Subcutaneous abdominal adipose tissue (tissue), 5 donors: Measurements from ENCODE around the gene DNAH1.

Experiments
- H3K27ac ChIP-seq: one replicate; pipeline ENCODE4 v1.7.0; 2013; ENCODE audit warnings: low read depth, mild to moderate bottlenecking, inconsistent platforms, low read length, moderate library complexity
- H3K27me3 ChIP-seq, 5 donors: one replicate each; pipeline ENCODE4 v1.7.0; 2013; ENCODE audit warnings: low read length in 5 of 5, inconsistent platforms in 1 of 5; ENCODE audit not compliant: control insufficient read depth in 5 of 5, insufficient read depth in 4 of 5
- H3K36me3 ChIP-seq, 5 donors: one replicate each; pipeline ENCODE4 v1.7.0; 2013; ENCODE audit warnings: low read length in 5 of 5; ENCODE audit not compliant: control insufficient read depth in 5 of 5, insufficient read depth in 5 of 5
- H3K4me1 ChIP-seq, 5 donors: one replicate each; pipeline ENCODE4 v1.7.0; 2013; ENCODE audit warnings: low read length in 5 of 5, mild to moderate bottlenecking in 3 of 5, moderate library complexity in 1 of 5; ENCODE audit not compliant: control insufficient read depth in 5 of 5, insufficient read depth in 5 of 5
- H3K4me3 ChIP-seq, 5 donors: one replicate each; pipeline ENCODE4 v1.7.0; 2013; ENCODE audit warnings: low read length in 5 of 5, low read depth in 1 of 5
- H3K9ac ChIP-seq, 5 donors: one replicate each; pipeline ENCODE4 v1.7.0; 2013; ENCODE audit warnings: low read length in 5 of 5, mild to moderate bottlenecking in 4 of 5, moderate library complexity in 3 of 5
- H3K9me3 ChIP-seq, 5 donors: one replicate each; pipeline ENCODE4 v1.7.0; 2013; ENCODE audit warnings: low read length in 5 of 5; ENCODE audit not compliant: control insufficient read depth in 5 of 5
- donor health status: healthy.
- donor health status: healthy.
- donor health status: healthy.
- donor health status: healthy.
- donor health status: healthy.

Gene DNAH1

DNA sequence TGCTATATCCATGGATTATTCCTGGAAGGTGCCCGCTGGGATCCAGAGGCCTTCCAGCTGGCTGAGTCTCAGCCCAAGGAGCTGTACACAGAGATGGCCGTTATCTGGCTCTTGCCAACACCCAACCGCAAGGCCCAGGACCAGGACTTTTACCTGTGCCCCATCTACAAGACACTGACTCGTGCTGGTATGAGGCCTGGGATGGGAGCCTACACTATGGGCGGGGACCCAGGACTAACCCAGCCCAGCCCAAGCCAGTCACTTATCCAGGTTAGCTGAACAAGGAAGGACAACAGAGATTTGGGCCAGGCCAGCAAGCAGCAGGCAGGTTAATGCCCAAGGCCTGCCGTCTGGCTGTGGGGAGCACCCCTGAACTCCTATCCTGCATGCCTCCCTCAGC, 83.5 kb downstream of the DNAH1 start:
- H3K9ac ChIP-seq: no peak overlapping the region
- no peak overlapping the region for H3K4me3 ChIP-seq
- H3K27ac ChIP-seq: no peak overlapping the region
- H3K4me1 ChIP-seq: peaks cover 0 to 10% (median 2%) of the 10 kb centered on the region in 5 donors
- H3K27me3 ChIP-seq: no peaks in the 10 kb centered on the region
- H3K9me3 ChIP-seq: no peaks in the 10 kb centered on the region
- peaks cover 0 to 94% (median 78%) of the 10 kb centered on the region in 5 donors for H3K36me3 ChIP-seq

DNA sequence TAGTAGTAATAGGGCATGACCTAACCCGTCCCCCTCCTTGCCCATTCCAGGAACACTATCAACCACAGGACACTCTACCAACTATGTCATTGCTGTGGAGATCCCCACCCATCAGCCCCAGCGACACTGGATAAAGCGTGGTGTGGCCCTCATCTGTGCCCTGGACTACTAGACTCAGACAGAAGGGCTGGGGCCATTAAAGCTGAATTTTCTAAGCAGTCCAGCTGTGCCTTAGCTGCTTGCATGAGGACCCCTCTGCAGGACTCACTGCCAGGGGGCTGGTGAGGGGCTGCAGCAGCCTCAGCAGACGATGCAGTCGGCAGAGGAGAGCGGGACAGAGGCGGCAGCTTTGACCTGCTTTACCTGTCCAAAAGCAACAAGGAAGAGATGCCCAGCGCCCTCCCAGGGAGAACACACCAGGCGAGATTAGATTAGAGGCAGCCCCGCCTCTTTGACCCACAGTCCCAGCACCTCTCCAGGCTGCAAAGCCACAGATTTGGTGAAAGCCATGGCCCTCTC, 84.2 kb downstream of the DNAH1 start:
- Histone ChIP-seq H3K4me3 (no peak overlapping the region), H3K9ac (no peak overlapping the region), H3K9me3 (no peaks in the 10 kb centered on the region), H3K4me1 (peaks cover 0 to 10% (median 2%) of the 10 kb centered on the region in 5 donors), H3K36me3 (peaks cover 0 to 94% (median 82%) of the 10 kb centered on the region in 5 donors), H3K27ac (no peak overlapping the region), H3K27me3 (no peaks in the 10 kb centered on the region)

GRCh38 chr3:52401021-52401420, 84.9 kb downstream of the DNAH1 start:
- Histone ChIP-seq H3K9me3 (no peaks in the 10 kb centered on the region), H3K36me3 (peaks cover 2 to 97% (median 85%) of the 10 kb centered on the region in 5 donors), H3K27ac (no peak overlapping the region), H3K9ac (peak overlapping the region in 1 of 5 donors; percentile 23), H3K4me3 (no peak overlapping the region), H3K4me1 (peaks cover 0 to 10% (median 2%) of the 10 kb centered on the region in 5 donors), H3K27me3 (no peaks in the 10 kb centered on the region)

- H3K9ac ChIP-seq: no peak overlapping the region
- no peaks in the 10 kb centered on the region for H3K27me3 ChIP-seq
- H3K4me1 ChIP-seq: peaks cover 0 to 10% (median 2%) of the 10 kb centered on the region in 5 donors
- no peaks in the 10 kb centered on the region for H3K9me3 ChIP-seq
- peaks cover 2 to 97% (median 86%) of the 10 kb centered on the region in 5 donors for H3K36me3 ChIP-seq
- H3K4me3 ChIP-seq: no peak overlapping the region
- no peak overlapping the region for H3K27ac ChIP-seq
Measured at GRCh38 chr3:52401551-52401950, 85.4 kb downstream of the DNAH1 start.

DNA sequence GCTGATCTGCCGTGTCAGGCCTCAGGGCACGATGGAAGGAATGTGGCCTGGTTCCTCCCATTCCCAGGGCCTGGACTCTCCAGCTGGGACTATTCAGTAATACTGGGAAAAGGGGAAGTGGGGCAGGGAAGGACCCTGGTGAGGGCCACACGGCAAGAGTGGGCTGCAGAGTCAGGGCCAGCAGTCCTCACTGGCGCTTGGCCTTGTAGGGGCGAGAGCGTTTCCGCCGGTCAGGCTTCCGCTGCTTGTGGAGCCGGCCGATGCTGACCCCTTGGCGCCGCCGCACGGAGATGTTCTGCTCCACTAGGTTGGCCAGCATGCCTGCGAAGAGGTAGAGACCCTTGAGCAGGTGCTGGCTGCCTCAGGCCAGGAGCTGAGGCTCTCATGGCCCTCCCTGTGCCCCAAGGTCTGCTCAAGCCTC, 86.0 kb downstream of the DNAH1 start:
- no peak overlapping the region for H3K4me3 ChIP-seq
- no peak overlapping the region for H3K9ac ChIP-seq
- peaks cover 2 to 97% (median 89%) of the 10 kb centered on the region in 5 donors for H3K36me3 ChIP-seq
- H3K27ac ChIP-seq: no peak overlapping the region
- no peaks in the 10 kb centered on the region for H3K27me3 ChIP-seq
- no peaks in the 10 kb centered on the region for H3K9me3 ChIP-seq
- H3K4me1 ChIP-seq: peaks cover 0 to 10% (median 2%) of the 10 kb centered on the region in 5 donors

DNA sequence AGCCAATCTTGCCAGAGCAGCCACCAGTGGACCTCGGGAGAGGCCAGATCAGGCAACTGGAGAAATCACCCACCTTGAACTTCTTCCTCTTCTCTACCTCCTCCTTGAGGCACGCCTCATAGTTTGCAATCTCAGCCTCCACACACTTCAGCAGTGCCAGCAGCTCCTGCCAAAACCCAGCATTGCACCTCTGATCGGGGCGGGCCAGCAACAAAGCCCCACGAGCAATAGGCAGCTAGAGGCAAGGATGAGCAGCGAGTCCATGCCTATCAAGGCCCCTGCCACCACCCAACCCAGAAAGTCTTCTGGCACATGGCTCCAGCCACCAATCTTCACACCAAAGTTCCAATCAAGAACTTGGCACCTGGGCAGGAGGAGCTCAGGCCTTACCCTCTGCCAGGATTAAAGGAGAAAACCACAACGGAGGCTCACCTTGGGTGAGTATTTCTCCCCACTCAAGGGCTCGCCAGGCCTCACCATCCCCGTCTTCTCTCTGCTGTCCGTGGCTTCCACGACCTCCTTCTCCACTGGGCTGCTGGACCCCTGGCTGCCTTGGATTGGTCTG, 86.7 kb downstream of the DNAH1 start:
- peaks cover 0 to 14% (median 6%) of the 10 kb centered on the region in 5 donors for H3K4me1 ChIP-seq
- H3K27ac ChIP-seq: no peak overlapping the region
- H3K27me3 ChIP-seq: no peaks in the 10 kb centered on the region
- H3K4me3 ChIP-seq: no peak overlapping the region
- peaks cover 2 to 97% (median 93%) of the 10 kb centered on the region in 5 donors for H3K36me3 ChIP-seq
- H3K9me3 ChIP-seq: no peaks in the 10 kb centered on the region
- no peak overlapping the region for H3K9ac ChIP-seq

GRCh38 chr3:52403271-52403841, 87.2 kb downstream of the DNAH1 start:
- Histone ChIP-seq H3K36me3 (peaks cover 2 to 99% (median 94%) of the 10 kb centered on the region in 5 donors), H3K9me3 (no peaks in the 10 kb centered on the region), H3K9ac (no peak overlapping the region), H3K27me3 (no peaks in the 10 kb centered on the region), H3K4me3 (no peak overlapping the region), H3K4me1 (peaks cover 0 to 20% (median 10%) of the 10 kb centered on the region in 5 donors), H3K27ac (no peak overlapping the region)

GRCh38 chr3:52403955-52404354, 87.8 kb downstream of the DNAH1 start:
- H3K4me1 ChIP-seq: peaks cover 6 to 26% (median 16%) of the 10 kb centered on the region in 5 donors
- no peak overlapping the region for H3K27ac ChIP-seq
- H3K4me3 ChIP-seq: no peak overlapping the region
- H3K27me3 ChIP-seq: no peaks in the 10 kb centered on the region
- peaks cover 2 to 98% (median 91%) of the 10 kb centered on the region in 5 donors for H3K36me3 ChIP-seq
- H3K9me3 ChIP-seq: no peaks in the 10 kb centered on the region
- H3K9ac ChIP-seq: no peak overlapping the region

GRCh38 chr3:52404391-52404790, 88.3 kb downstream of the DNAH1 start:
- peaks cover 2 to 94% (median 87%) of the 10 kb centered on the region in 5 donors for H3K36me3 ChIP-seq
- peak overlapping the region in 1 of 5 donors; percentile 31 for H3K9ac ChIP-seq
- H3K4me3 ChIP-seq: no peak overlapping the region
- peaks cover 7 to 30% (median 20%) of the 10 kb centered on the region in 5 donors for H3K4me1 ChIP-seq
- H3K27ac ChIP-seq: no peak overlapping the region
- no peaks in the 10 kb centered on the region for H3K27me3 ChIP-seq
- no peaks in the 10 kb centered on the region for H3K9me3 ChIP-seq

- H3K36me3 ChIP-seq: peaks cover 2 to 87% (median 82%) of the 10 kb centered on the region in 5 donors
- peaks cover 7 to 31% (median 22%) of the 10 kb centered on the region in 5 donors for H3K4me1 ChIP-seq
- no peak overlapping the region for H3K4me3 ChIP-seq
Measured at GRCh38 chr3:52405066-52405465, 88.9 kb downstream of the DNAH1 start.

More at GRCh38 chr3:52405066-52405465, 88.9 kb downstream of the DNAH1 start:
- Histone ChIP-seq H3K27ac (no peak overlapping the region), H3K27me3 (no peaks in the 10 kb centered on the region), H3K9ac (no peak overlapping the region), H3K9me3 (no peaks in the 10 kb centered on the region)
